K562 (cell line): ENCODE results near the gene NREP. TPM values are rescaled to one million over a fixed set of nuclear protein-coding genes. Genes with fewer than 3 reads are reported as not detected.

Source experiments
- ATAC-seq: fragments of 200-7000 bp; cut with Tn5 transposase; 3 replicates; pipeline ENCODE4 v1.9.1; 2020; ENCODE audit warnings: moderate library complexity
- BruUV-seq: library from RNA; stranded (reverse); fragments of 400-500 nt; replicated peaks from 2 replicates; lab custom pipeline; 2021; lab: Mats Ljungman, UMichigan
- CTCF ChIA-PET: fragments of 300-600 bp; formaldehyde crosslinking; extraction: SDS; loops from one replicate; lab custom pipeline; 2021; ENCODE audit warnings: low intra/inter-chr PET ratio; lab: Yijun Ruan, JAX
- POLR2A ChIA-PET: fragments of 300-600, 350-650 bp; sonication (Branson Sonifier 250); formaldehyde crosslinking; extraction: SDS; loops from one replicate; lab custom pipeline; 2021; ENCODE audit warnings: antibody characterized with exemption, inconsistent platforms; lab: Yijun Ruan, JAX
- DNase-seq, 4 experiments: peaks; one replicate each; pipeline versions ENCODE4 v3.0.0 to v3.0.0-alpha.2; 2011 to 2018; ENCODE audit warnings: low spot score in 3 of 4, mixed read lengths in 3 of 4; ENCODE audit errors: extremely low read depth in 1 of 4
- FAIRE-seq: peaks from 2 replicates; lab custom pipeline; 2011; peaks lifted over from hg19 to GRCh38; lab: Jason Lieb, UNC
- H2AFZ ChIP-seq: 2 replicates; pipeline ENCODE4 v1.6.0; 2011; ENCODE audit warnings: low read depth, low read length, control low read depth, inconsistent platforms
- H3K27ac ChIP-seq: fragments of 200-600 bp; 3 replicates; pipeline ENCODE4 v1.8.0; 2011; ENCODE audit warnings: low read depth, mild to moderate bottlenecking, control low read depth, inconsistent platforms, low read length, moderate library complexity, mixed read lengths; ENCODE audit errors: extremely low read depth
- H3K27me3 ChIP-seq, 2 experiments: fragments of 300-600 bp in 1 of 2; 2 replicates in 1 of 2; 3 replicates in 1 of 2; pipeline versions ENCODE4 v1.6.0 to v1.8.0; 2011; ENCODE audit warnings: inconsistent platforms in 2 of 2, low read length in 2 of 2, mild to moderate bottlenecking in 1 of 2, mixed read lengths in 1 of 2, moderate library complexity in 1 of 2; ENCODE audit not compliant: control insufficient read depth in 2 of 2, insufficient read depth in 2 of 2
- H3K36me3 ChIP-seq: fragments of 300-600 bp; 3 replicates; pipeline ENCODE4 v1.8.0; 2011; ENCODE audit warnings: mild to moderate bottlenecking, low read length, inconsistent platforms; ENCODE audit not compliant: control insufficient read depth, insufficient read depth
- H3K4me1 ChIP-seq, 2 experiments: fragments of 200-600 bp in 1 of 2; replicated peaks in 1 of 2; 2 replicates in 1 of 2; 3 replicates in 1 of 2; pipeline versions ENCODE4 v1.5.1 to v1.8.0; 2011; ENCODE audit warnings: inconsistent platforms in 2 of 2, low read length in 2 of 2, mild to moderate bottlenecking in 1 of 2, mixed read lengths in 1 of 2, moderate library complexity in 1 of 2; ENCODE audit not compliant: control insufficient read depth in 2 of 2, insufficient read depth in 2 of 2
- H3K4me2 ChIP-seq: 2 replicates; pipeline ENCODE4 v1.6.1; 2011; ENCODE audit warnings: low read length, control low read depth, inconsistent platforms, mixed read lengths; ENCODE audit not compliant: insufficient read depth
- H3K4me3 ChIP-seq: fragments of 200-600 bp; sonication (generic), shearing (Covaris generic); 2 replicates; pipeline ENCODE4 v1.5.1; 2016; ENCODE audit warnings: control low read depth, inconsistent platforms
- H3K79me2 ChIP-seq: fragments of 200-600 bp; 3 replicates; pipeline ENCODE4 v1.8.0; 2011; ENCODE audit warnings: low read length, inconsistent platforms; ENCODE audit not compliant: control insufficient read depth, insufficient read depth
- H3K9ac ChIP-seq, 2 experiments: 2 replicates each; pipeline versions ENCODE4 v1.6.0 to v1.6.1; 2011; ENCODE audit warnings: low read depth in 2 of 2, low read length in 2 of 2, control low read depth in 1 of 2, inconsistent platforms in 1 of 2, mild to moderate bottlenecking in 1 of 2, mixed read lengths in 1 of 2; ENCODE audit not compliant: insufficient read depth in 1 of 2
- H3K9me1 ChIP-seq: one replicate; pipeline ENCODE4 v1.6.0; 2011; ENCODE audit warnings: inconsistent platforms, mild to moderate bottlenecking, low read length, moderate library complexity; ENCODE audit not compliant: control insufficient read depth, insufficient read depth
- H3K9me3 ChIP-seq: replicated peaks from 2 replicates; pipeline ENCODE4 v1.5.1; 2011; ENCODE audit warnings: low read depth, low read length, inconsistent platforms; ENCODE audit not compliant: control insufficient read depth, insufficient read depth
- H4K20me1 ChIP-seq: replicated peaks from 2 replicates; pipeline ENCODE4 v1.6.1; 2011; ENCODE audit warnings: low read length, inconsistent platforms, mixed read lengths; ENCODE audit not compliant: control insufficient read depth, insufficient read depth
- ETV5 ChIP-seq: sonication (generic); formaldehyde crosslinking; IDR thresholded peaks from 2 replicates; pipeline ENCODE4 v1.4.0; 2020; ENCODE audit warnings: low read depth, mild to moderate bottlenecking, missing genetic modification reagents
- WGBS: fragments of 100-300 bp; shearing (Covaris generic); methylation state at CpG from one replicate; pipeline ENCODE4 v1.1.6; 2016; ENCODE audit warnings: low coverage, mixed read lengths; ENCODE audit not compliant: insufficient coverage; ENCODE audit errors: missing lambda C conversion rate; 5-methylcytosine and 5-hydroxymethylcytosine counted together
- in situ Hi-C: fragments of 300-500 bp; cut with MboI; formaldehyde crosslinking; loops from 4 replicates; pipeline ENCODE4 v1.15.0; 2018; ENCODE audit warnings: inconsistent platforms, mixed read lengths
- intact Hi-C: fragments of 100-400 bp; cut with micrococcal nuclease; formaldehyde crosslinking; loops from 2 replicates; pipeline ENCODE4 v1.14.2; 2022
- polyA plus RNA-seq, 8 experiments: library from polyadenylated mRNA; depleted of rRNA in 4 of 8; stranded (reverse) in 5 of 8; unstranded in 3 of 8; fragments of >200 nt; fragmentation: Nextera tagmentation in 2 of 8; fragmentation: Illumina TruSeq in 1 of 8; extraction: Ambion mirVana in 2 of 8; extraction: Trizol in 1 of 8; gene quantifications; 2 replicates each; pipeline versions ENCODE4 v1.2.1 to v1.2.3, GENCODE V29; 2011 to 2014; ENCODE audit warnings: inconsistent platforms in 1 of 8, missing spikeins in 1 of 8
- total RNA-seq, 7 experiments: library from RNA; depleted of rRNA in 6 of 7; stranded (reverse); fragments of >200 nt in 6 of 7; fragmentation: Illumina TruSeq in 2 of 7; extraction: Trizol in 2 of 7; gene quantifications; 2 replicates each; pipeline versions ENCODE4 v1.2.1 to v1.2.3, GENCODE V29; 2011 to 2021; ENCODE audit warnings: low replicate concordance in 1 of 7
- TF ChIP-seq, protein P1 (sequence below): sonication (generic); formaldehyde crosslinking; IDR thresholded peaks from 2 replicates; pipeline ENCODE4 v1.5.0; 2020; ENCODE audit warnings: missing genetic modification reagents
- TF ChIP-seq, protein P2 (sequence below), 2 experiments: fragments of 450-650 bp in 1 of 2; sonication (generic) in 1 of 2; formaldehyde crosslinking in 1 of 2; IDR thresholded peaks in 1 of 2; conservative IDR thresholded peaks in 1 of 2; 2 replicates each; pipeline versions ENCODE4 v1.6.1 to v1.8.1; 2016 to 2023; ENCODE audit warnings: mild to moderate bottlenecking in 2 of 2, moderate library complexity in 2 of 2, inconsistent platforms in 1 of 2, missing genetic modification reagents in 1 of 2

NREP gene
- total and polyA plus RNA-seq, 9 of the 15 experiments (the other 6 are each of a cell fraction or from before 2014, with no cell fraction given) = 0.08 to 0.58 (median 0.23) TPM; not detected in 1

DNA sequence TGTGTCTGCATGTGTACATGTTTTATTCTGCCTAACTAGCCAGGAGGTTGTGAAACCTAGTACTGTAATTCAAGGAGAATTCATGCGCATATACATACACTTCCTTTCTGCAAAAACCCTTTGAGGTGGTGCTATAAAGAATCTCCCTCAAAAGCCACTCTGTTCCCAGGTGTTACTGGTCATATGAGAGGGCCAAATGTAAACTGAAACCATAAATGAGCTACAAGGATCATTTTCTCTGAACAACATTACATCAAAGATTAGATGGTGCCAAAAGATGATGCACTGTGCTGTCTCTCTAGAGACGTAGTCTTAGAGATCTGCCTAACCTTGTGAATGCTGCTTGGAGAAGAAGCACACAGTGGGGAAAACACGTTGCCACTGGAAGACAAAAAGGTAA is 15.7 kb downstream of the NREP start:
- BruUV-seq = no TSS peak
- in situ Hi-C loops = no loop called here
- Histone ChIP-seq H3K79me2 (no peaks in the 10 kb centered on the region), H3K4me2 (no peak overlapping the region), H4K20me1 (no peaks in the 10 kb centered on the region), H3K4me1 (no peaks in the 10 kb centered on the region), H3K4me3 (no peak overlapping the region), H3K9me1 (no peaks in the 10 kb centered on the region), H3K27me3 (no peaks in the 10 kb centered on the region), H3K27ac (no peak overlapping the region), H3K9me3 (no peaks in the 10 kb centered on the region), H2AFZ (no peak overlapping the region), H3K9ac (no peak overlapping the region), H3K36me3 (no peaks in the 10 kb centered on the region)
- FAIRE-seq (no peak), DNase-seq (no peak), ATAC-seq (no peak)
- POLR2A ChIA-PET = no interaction called here
- intact Hi-C loops = loop anchor here (2.0 kb wide), 1 partner anchor 30 kb away; no protein-coding TSS in a partner anchor
- CTCF ChIA-PET = no interaction called here
- TF ChIP-seq, protein P1, sequence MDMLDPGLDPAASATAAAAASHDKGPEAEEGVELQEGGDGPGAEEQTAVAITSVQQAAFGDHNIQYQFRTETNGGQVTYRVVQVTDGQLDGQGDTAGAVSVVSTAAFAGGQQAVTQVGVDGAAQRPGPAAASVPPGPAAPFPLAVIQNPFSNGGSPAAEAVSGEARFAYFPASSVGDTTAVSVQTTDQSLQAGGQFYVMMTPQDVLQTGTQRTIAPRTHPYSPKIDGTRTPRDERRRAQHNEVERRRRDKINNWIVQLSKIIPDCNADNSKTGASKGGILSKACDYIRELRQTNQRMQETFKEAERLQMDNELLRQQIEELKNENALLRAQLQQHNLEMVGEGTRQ = no peak
- TF ChIP-seq, protein P2, sequence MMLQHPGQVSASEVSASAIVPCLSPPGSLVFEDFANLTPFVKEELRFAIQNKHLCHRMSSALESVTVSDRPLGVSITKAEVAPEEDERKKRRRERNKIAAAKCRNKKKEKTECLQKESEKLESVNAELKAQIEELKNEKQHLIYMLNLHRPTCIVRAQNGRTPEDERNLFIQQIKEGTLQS (IDR thresholded peaks at IDR 0.05) = no peak
- TF ChIP-seq, protein P2 (CRISPR knock-in tag; conservative IDR thresholded peaks at IDR 0.05) = no peak
- TF ChIP-seq ETV5 (CRISPR knock-in tag) = no peak
- WGBS = 2% methylated on average over 3 of the region's 3 CpGs
